Panc1 (cell line): ENCODE measurements around the gene PARP8.

Source experiments
- POLR2AphosphoS5 ChIP-seq: IDR thresholded peaks from 2 replicates; pipeline ENCODE4 v1.6.1; 2012; ENCODE audit warnings: mild to moderate bottlenecking, low read depth, low read length, moderate library complexity
- SIN3A ChIP-seq: IDR thresholded peaks from 2 replicates; pipeline ENCODE4 v1.6.1; 2012; ENCODE audit warnings: low read depth, mild to moderate bottlenecking, low read length, moderate library complexity, borderline replicate concordance; ENCODE audit not compliant: insufficient read depth
- TCF7L2 ChIP-seq: IDR thresholded peaks from 2 replicates; pipeline ENCODE4 v1.6.1; 2011; ENCODE audit warnings: mild to moderate bottlenecking, low read depth, low read length, inconsistent platforms
- TF ChIP-seq, protein P1 (sequence below): fragments of 450-650 bp; IDR thresholded peaks from 2 replicates; pipeline ENCODE4 v1.5.1; 2017; ENCODE audit warnings: mild to moderate bottlenecking
- TF ChIP-seq, protein P2 (sequence below), 2 experiments: IDR thresholded peaks; 2 replicates each; pipeline ENCODE4 v1.6.1; 2011 to 2012; ENCODE audit warnings: low read depth in 2 of 2, control low read depth in 1 of 2, low read length in 1 of 2, mild to moderate bottlenecking in 1 of 2, moderate library complexity in 1 of 2; ENCODE audit not compliant: insufficient read depth in 1 of 2

- TF ChIP-seq, protein P1, sequence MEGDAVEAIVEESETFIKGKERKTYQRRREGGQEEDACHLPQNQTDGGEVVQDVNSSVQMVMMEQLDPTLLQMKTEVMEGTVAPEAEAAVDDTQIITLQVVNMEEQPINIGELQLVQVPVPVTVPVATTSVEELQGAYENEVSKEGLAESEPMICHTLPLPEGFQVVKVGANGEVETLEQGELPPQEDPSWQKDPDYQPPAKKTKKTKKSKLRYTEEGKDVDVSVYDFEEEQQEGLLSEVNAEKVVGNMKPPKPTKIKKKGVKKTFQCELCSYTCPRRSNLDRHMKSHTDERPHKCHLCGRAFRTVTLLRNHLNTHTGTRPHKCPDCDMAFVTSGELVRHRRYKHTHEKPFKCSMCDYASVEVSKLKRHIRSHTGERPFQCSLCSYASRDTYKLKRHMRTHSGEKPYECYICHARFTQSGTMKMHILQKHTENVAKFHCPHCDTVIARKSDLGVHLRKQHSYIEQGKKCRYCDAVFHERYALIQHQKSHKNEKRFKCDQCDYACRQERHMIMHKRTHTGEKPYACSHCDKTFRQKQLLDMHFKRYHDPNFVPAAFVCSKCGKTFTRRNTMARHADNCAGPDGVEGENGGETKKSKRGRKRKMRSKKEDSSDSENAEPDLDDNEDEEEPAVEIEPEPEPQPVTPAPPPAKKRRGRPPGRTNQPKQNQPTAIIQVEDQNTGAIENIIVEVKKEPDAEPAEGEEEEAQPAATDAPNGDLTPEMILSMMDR, result no peak
- TF ChIP-seq, protein P2, sequence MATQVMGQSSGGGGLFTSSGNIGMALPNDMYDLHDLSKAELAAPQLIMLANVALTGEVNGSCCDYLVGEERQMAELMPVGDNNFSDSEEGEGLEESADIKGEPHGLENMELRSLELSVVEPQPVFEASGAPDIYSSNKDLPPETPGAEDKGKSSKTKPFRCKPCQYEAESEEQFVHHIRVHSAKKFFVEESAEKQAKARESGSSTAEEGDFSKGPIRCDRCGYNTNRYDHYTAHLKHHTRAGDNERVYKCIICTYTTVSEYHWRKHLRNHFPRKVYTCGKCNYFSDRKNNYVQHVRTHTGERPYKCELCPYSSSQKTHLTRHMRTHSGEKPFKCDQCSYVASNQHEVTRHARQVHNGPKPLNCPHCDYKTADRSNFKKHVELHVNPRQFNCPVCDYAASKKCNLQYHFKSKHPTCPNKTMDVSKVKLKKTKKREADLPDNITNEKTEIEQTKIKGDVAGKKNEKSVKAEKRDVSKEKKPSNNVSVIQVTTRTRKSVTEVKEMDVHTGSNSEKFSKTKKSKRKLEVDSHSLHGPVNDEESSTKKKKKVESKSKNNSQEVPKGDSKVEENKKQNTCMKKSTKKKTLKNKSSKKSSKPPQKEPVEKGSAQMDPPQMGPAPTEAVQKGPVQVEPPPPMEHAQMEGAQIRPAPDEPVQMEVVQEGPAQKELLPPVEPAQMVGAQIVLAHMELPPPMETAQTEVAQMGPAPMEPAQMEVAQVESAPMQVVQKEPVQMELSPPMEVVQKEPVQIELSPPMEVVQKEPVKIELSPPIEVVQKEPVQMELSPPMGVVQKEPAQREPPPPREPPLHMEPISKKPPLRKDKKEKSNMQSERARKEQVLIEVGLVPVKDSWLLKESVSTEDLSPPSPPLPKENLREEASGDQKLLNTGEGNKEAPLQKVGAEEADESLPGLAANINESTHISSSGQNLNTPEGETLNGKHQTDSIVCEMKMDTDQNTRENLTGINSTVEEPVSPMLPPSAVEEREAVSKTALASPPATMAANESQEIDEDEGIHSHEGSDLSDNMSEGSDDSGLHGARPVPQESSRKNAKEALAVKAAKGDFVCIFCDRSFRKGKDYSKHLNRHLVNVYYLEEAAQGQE (IDR thresholded peaks at IDR 0.05; ENCODE audit: insufficient read depth in 1 of 2, low read depth in 2 of 2, low read length in 1 of 2), result no peak
- TF ChIP-seq SIN3A (no peak), POLR2AphosphoS5 (no peak), TCF7L2 (no peak)
Observed at GRCh38 chr5:50829023-50829422, 162.6 kb downstream of the PARP8 start.
